Body of pancreas (tissue), 4 donors: ENCODE measurements around the gene IFI27L2.

Experiments
- CTCF ChIP-seq, 7 experiments: fragments of 450-650 bp in 4 of 7; fragments of 200-600 bp in 3 of 7; sonication (generic) in 3 of 7; IDR thresholded peaks; one replicate each; pipeline ENCODE4 v1.5.1; 2016 to 2019; ENCODE audit warnings: antibody characterized with exemption in 7 of 7
- POLR2A ChIP-seq, 3 donors: fragments of 450-650 bp; IDR thresholded peaks; one replicate each; pipeline ENCODE4 v1.6.1; 2016; ENCODE audit warnings: antibody characterized with exemption in 3 of 3, mild to moderate bottlenecking in 2 of 3

GRCh38 chr14:94112513-94113063 lies 16.8 kb downstream of the IFI27L2 start:
- TF ChIP-seq POLR2A (IDR thresholded peaks at IDR 0.05) (no peak), CTCF (IDR thresholded peaks at IDR 0.05) (no peak)
